ENCODE measurements around the gene ACBD6.
"Not testable (repeated sequence)": the region's sequence is repeated elsewhere in the genome, so short reads cannot be mapped to it uniquely, and the experiment has no call there.

Gene ACBD6

GRCh38 chr1:180408128-180408527 is 94.2 kb downstream of the ACBD6 start:
- not testable (repeated sequence) for DNase-seq

- DNase-seq: no peak
These were observed 95.3 kb downstream of the ACBD6 start for GRCh38 chr1:180407051-180407450.

GRCh38 chr1:180402551-180402950 is 99.8 kb downstream of the ACBD6 start:
- no peak for DNase-seq

GRCh38 chr1:180402001-180402400 is 100.4 kb downstream of the ACBD6 start:
- DNase-seq: no peak

GRCh38 chr1:180397175-180397574 is 105.2 kb downstream of the ACBD6 start:
- no peak for DNase-seq

- DNase-seq: no peak
These were observed 109.8 kb downstream of the ACBD6 start for GRCh38 chr1:180392427-180393145.

GRCh38 chr1:180392020-180392419 is 110.4 kb downstream of the ACBD6 start:
- no peak for DNase-seq

- no peak for DNase-seq
These were observed 115.0 kb downstream of the ACBD6 start for GRCh38 chr1:180387413-180387812.

- no peak for DNase-seq
These were observed 115.5 kb downstream of the ACBD6 start for GRCh38 chr1:180386745-180387367.

- DNase-seq: no peak
These were observed 117.2 kb downstream of the ACBD6 start for GRCh38 chr1:180385144-180385543.

- no peak for DNase-seq
These were observed 117.9 kb downstream of the ACBD6 start for GRCh38 chr1:180384286-180385005.

- no peak for DNase-seq
These were observed 119.9 kb downstream of the ACBD6 start for GRCh38 chr1:180382326-180383115.

GRCh38 chr1:180381184-180381580 is 121.2 kb downstream of the ACBD6 start:
- DNase-seq: no peak

GRCh38 chr1:180380259-180381183 is 121.9 kb downstream of the ACBD6 start:
- DNase-seq: no peak

- no peak for DNase-seq
These were observed 125.6 kb downstream of the ACBD6 start for GRCh38 chr1:180376800-180377199.

GRCh38 chr1:180376253-180376652 is 126.1 kb downstream of the ACBD6 start:
- DNase-seq: no peak

- no peak for DNase-seq
These were observed 129.6 kb downstream of the ACBD6 start for GRCh38 chr1:180372728-180373127.

GRCh38 chr1:180370597-180370996 is 131.8 kb downstream of the ACBD6 start:
- DNase-seq: no peak

- DNase-seq: no peak
These were observed 132.2 kb downstream of the ACBD6 start for GRCh38 chr1:180370188-180370587.

- DNase-seq: no peak
These were observed 133.3 kb downstream of the ACBD6 start for GRCh38 chr1:180369061-180369460.

GRCh38 chr1:180366371-180367068 is 135.9 kb downstream of the ACBD6 start:
- no peak for DNase-seq
